Measurements from ENCODE around the gene TRIM44. TPM values are rescaled to one million over a fixed set of nuclear protein-coding genes. Genes with fewer than 3 reads are reported as not detected.
"Not testable (repeated sequence)": the region's sequence is repeated elsewhere in the genome, so short reads cannot be mapped to it uniquely, and the experiment has no call there.

The TRIM44 gene
- total RNA-seq, 5 donors from 2014 or later (not counting 1 experiment from before 2014, with no cell fraction given) = 39.8 to 58.4 (median 51.7) TPM

- peaks cover 64% of the 10 kb centered on the region for H3K36me3 Mint-ChIP-seq
- peaks cover 29 to 42% (median 37%) of the 10 kb centered on the region in 3 donors for H3K4me1 Mint-ChIP-seq
- CTCF ChIA-PET = no interaction called here
- no peak for ATAC-seq (replicated peaks in 1 of 4)
- Histone ChIP-seq H3K36me3 (ENCODE audit: control insufficient read depth in 2 of 2, extremely low read depth in 1 of 2, insufficient read depth in 1 of 2, low read length in 1 of 2) (peaks cover 0 to 4% of the 10 kb centered on the region in 2 donors), H3K27me3 (replicated peaks in 1 of 2; ENCODE audit: control insufficient read depth in 2 of 2, extremely low read depth in 1 of 2, insufficient read depth in 2 of 2, low read length in 1 of 2) (no peaks in the 10 kb centered on the region), H3K9me3 (no peaks in the 10 kb centered on the region), H3K4me1 (ENCODE audit: control insufficient read depth in 1 of 2, extremely low read depth in 1 of 2, insufficient read depth in 2 of 2, low read length in 2 of 2) (peaks cover 3% of the 10 kb centered on the region in 2 experiments), H3K4me3 (ENCODE audit: control insufficient read depth in 1 of 2, extremely low read depth in 1 of 2, low read length in 1 of 2) (no peak overlapping the region), H3K27ac (ENCODE audit: low read length) (no peak overlapping the region)
- POLR2A ChIA-PET = no interaction called here
- H3K4me3 Mint-ChIP-seq = no peak overlapping the region
- WGBS (ENCODE audit: insufficient coverage) = 96% methylated on average over 4 of the region's 4 CpGs
- peaks cover 3 to 13% (median 4%) of the 10 kb centered on the region in 3 donors for H3K9me3 Mint-ChIP-seq
- DNase-seq = no peak
- H3K27ac Mint-ChIP-seq = no peak overlapping the region
- H3K27me3 Mint-ChIP-seq = no peaks in the 10 kb centered on the region
These were observed 104.1 kb downstream of the TRIM44 start for GRCh38 chr11:35766651-35767050.

DNA sequence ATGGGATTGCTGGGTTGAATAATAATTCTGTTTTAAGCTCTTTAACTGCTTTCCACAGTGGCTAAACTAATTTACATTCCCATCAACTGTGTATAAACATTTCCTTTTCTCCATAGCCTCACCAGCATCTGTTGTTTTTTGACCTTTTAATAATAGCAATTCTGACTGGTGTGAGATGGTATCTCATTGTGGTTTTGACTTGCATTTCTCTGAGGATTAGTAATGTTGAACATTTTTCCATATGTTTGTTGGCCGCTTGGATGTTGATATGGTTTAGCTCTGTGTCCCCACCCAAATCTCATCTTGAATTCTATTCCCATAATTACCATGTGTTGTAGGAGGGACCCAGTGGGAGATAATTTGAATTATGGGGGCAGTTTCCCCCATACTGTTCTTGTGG lies 107.8 kb downstream of the TRIM44 start:
- H3K4me1 ChIP-seq (ENCODE audit: control insufficient read depth in 1 of 2, extremely low read depth in 1 of 2, insufficient read depth in 2 of 2, low read length in 2 of 2); H3K27ac ChIP-seq (ENCODE audit: low read length); DNase-seq; H3K4me3 ChIP-seq (ENCODE audit: control insufficient read depth in 1 of 2, extremely low read depth in 1 of 2, low read length in 1 of 2); H3K27ac Mint-ChIP-seq; ATAC-seq (replicated peaks in 1 of 4); H3K4me3 Mint-ChIP-seq; H3K27me3 ChIP-seq (replicated peaks in 1 of 2; ENCODE audit: control insufficient read depth in 2 of 2, extremely low read depth in 1 of 2, insufficient read depth in 2 of 2, low read length in 1 of 2); H3K27me3 Mint-ChIP-seq; POLR2A ChIA-PET; H3K9me3 ChIP-seq; H3K36me3 ChIP-seq (ENCODE audit: control insufficient read depth in 2 of 2, extremely low read depth in 1 of 2, insufficient read depth in 1 of 2, low read length in 1 of 2): not testable (repeated sequence)
- Mint-ChIP-seq H3K36me3 (peaks cover 78% of the 10 kb centered on the region), H3K9me3 (peaks cover 5 to 36% (median 6%) of the 10 kb centered on the region in 3 donors), H3K4me1 (peaks cover 13 to 27% (median 24%) of the 10 kb centered on the region in 3 donors)
- CTCF ChIA-PET = interaction anchor here in 1 of 2 donors (0.6 kb wide), 1 partner anchor 732 kb away, joined by 4 read pairs; no protein-coding TSS in a partner anchor
- no CpG with 5 or more reads among the region's 1 CpG for WGBS (ENCODE audit: insufficient coverage)

DNA sequence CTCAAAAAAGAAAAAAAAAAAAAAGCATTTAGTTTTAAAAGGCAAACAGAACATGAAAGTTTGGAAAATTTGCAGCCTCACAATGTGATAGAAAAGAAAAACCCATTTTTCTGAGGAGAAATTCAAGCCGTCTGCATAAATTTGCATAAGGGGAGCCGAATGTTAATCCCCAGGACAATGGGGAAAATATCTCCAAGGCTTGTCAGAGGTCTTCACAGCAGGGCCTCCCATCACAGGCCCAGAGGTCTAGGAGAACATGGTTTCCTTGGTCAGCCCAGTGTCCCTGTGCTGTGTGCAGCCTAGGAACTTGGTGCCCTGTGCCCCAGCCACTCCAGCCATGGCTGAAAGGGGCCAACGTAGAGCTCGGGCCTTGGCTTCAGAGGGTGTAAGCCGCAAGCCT lies 109.1 kb downstream of the TRIM44 start:
- no peaks in the 10 kb centered on the region for H3K4me1 ChIP-seq (ENCODE audit: control insufficient read depth in 1 of 2, extremely low read depth in 1 of 2, insufficient read depth in 2 of 2, low read length in 2 of 2)
- no peak for ATAC-seq (replicated peaks in 1 of 4)
- 96% methylated on average over 4 of the region's 5 CpGs for WGBS (ENCODE audit: insufficient coverage)
- no peak overlapping the region for H3K4me3 ChIP-seq (ENCODE audit: control insufficient read depth in 1 of 2, extremely low read depth in 1 of 2, low read length in 1 of 2)
- H3K9me3 ChIP-seq = no peaks in the 10 kb centered on the region
- Mint-ChIP-seq H3K27ac (no peak overlapping the region), H3K9me3 (peaks cover 5 to 42% (median 6%) of the 10 kb centered on the region in 3 donors), H3K36me3 (peaks cover 81% of the 10 kb centered on the region), H3K4me3 (no peak overlapping the region), H3K27me3 (no peaks in the 10 kb centered on the region), H3K4me1 (peaks cover 18 to 23% (median 23%) of the 10 kb centered on the region in 3 donors)
- no peak for DNase-seq
- ChIA-PET CTCF (no interaction called here), POLR2A (no interaction called here)
- no peak overlapping the region for H3K27ac ChIP-seq (ENCODE audit: low read length)
- no peaks in the 10 kb centered on the region for H3K27me3 ChIP-seq (replicated peaks in 1 of 2; ENCODE audit: control insufficient read depth in 2 of 2, extremely low read depth in 1 of 2, insufficient read depth in 2 of 2, low read length in 1 of 2)
- H3K36me3 ChIP-seq (ENCODE audit: control insufficient read depth in 2 of 2, extremely low read depth in 1 of 2, insufficient read depth in 1 of 2, low read length in 1 of 2) = no peaks in the 10 kb centered on the region

GRCh38 chr11:35777241-35777640 lies 114.7 kb downstream of the TRIM44 start:
- H3K9me3 ChIP-seq; H3K27me3 Mint-ChIP-seq; H3K27ac ChIP-seq (ENCODE audit: low read length); H3K4me1 ChIP-seq (ENCODE audit: control insufficient read depth in 1 of 2, extremely low read depth in 1 of 2, insufficient read depth in 2 of 2, low read length in 2 of 2); H3K36me3 ChIP-seq (ENCODE audit: control insufficient read depth in 2 of 2, extremely low read depth in 1 of 2, insufficient read depth in 1 of 2, low read length in 1 of 2); DNase-seq; H3K27ac Mint-ChIP-seq; POLR2A ChIA-PET; CTCF ChIA-PET; H3K4me3 Mint-ChIP-seq; H3K4me3 ChIP-seq (ENCODE audit: control insufficient read depth in 1 of 2, extremely low read depth in 1 of 2, low read length in 1 of 2); H3K27me3 ChIP-seq (replicated peaks in 1 of 2; ENCODE audit: control insufficient read depth in 2 of 2, extremely low read depth in 1 of 2, insufficient read depth in 2 of 2, low read length in 1 of 2); ATAC-seq (replicated peaks in 1 of 4): not testable (repeated sequence)
- Mint-ChIP-seq H3K4me1 (peaks cover 27 to 53% (median 40%) of the 10 kb centered on the region in 3 donors), H3K9me3 (peaks cover 6 to 34% (median 9%) of the 10 kb centered on the region in 3 donors), H3K36me3 (peaks cover 70% of the 10 kb centered on the region)
- WGBS (ENCODE audit: insufficient coverage) = 92% methylated on average over 2 of the region's 3 CpGs

GRCh38 chr11:35778943-35779342 lies 116.4 kb downstream of the TRIM44 start:
- H3K4me3 Mint-ChIP-seq; H3K27me3 Mint-ChIP-seq; H3K27ac ChIP-seq (ENCODE audit: low read length); H3K9me3 ChIP-seq; H3K4me1 ChIP-seq (ENCODE audit: control insufficient read depth in 1 of 2, extremely low read depth in 1 of 2, insufficient read depth in 2 of 2, low read length in 2 of 2); H3K27ac Mint-ChIP-seq; H3K27me3 ChIP-seq (replicated peaks in 1 of 2; ENCODE audit: control insufficient read depth in 2 of 2, extremely low read depth in 1 of 2, insufficient read depth in 2 of 2, low read length in 1 of 2); H3K4me3 ChIP-seq (ENCODE audit: control insufficient read depth in 1 of 2, extremely low read depth in 1 of 2, low read length in 1 of 2); H3K36me3 ChIP-seq (ENCODE audit: control insufficient read depth in 2 of 2, extremely low read depth in 1 of 2, insufficient read depth in 1 of 2, low read length in 1 of 2); DNase-seq; ATAC-seq (replicated peaks in 1 of 4); CTCF ChIA-PET; POLR2A ChIA-PET: not testable (repeated sequence)
- Mint-ChIP-seq H3K36me3 (peaks cover 54% of the 10 kb centered on the region), H3K9me3 (peaks cover 3 to 22% (median 9%) of the 10 kb centered on the region in 3 donors), H3K4me1 (peaks cover 44 to 67% (median 54%) of the 10 kb centered on the region in 3 donors)
- 93% methylated on average over 8 of the region's 8 CpGs for whole genome bisulfite sequencing (ENCODE audit: insufficient coverage)

GRCh38 chr11:35779409-35779808 lies 116.8 kb downstream of the TRIM44 start:
- no peak overlapping the region for H3K27ac ChIP-seq (ENCODE audit: low read length)
- no peak for DNase-seq
- H3K4me1 Mint-ChIP-seq = peaks cover 48 to 72% (median 57%) of the 10 kb centered on the region in 3 donors
- H3K27ac Mint-ChIP-seq = no peak overlapping the region
- H3K27me3 ChIP-seq (replicated peaks in 1 of 2; ENCODE audit: control insufficient read depth in 2 of 2, extremely low read depth in 1 of 2, insufficient read depth in 2 of 2, low read length in 1 of 2) = no peaks in the 10 kb centered on the region
- H3K4me1 ChIP-seq (ENCODE audit: control insufficient read depth in 1 of 2, extremely low read depth in 1 of 2, insufficient read depth in 2 of 2, low read length in 2 of 2) = peaks cover 0 to 3% of the 10 kb centered on the region in 2 experiments
- H3K9me3 Mint-ChIP-seq = peaks cover 3 to 17% (median 9%) of the 10 kb centered on the region in 3 donors
- no peaks in the 10 kb centered on the region for H3K27me3 Mint-ChIP-seq
- no CpG with 5 or more reads among the region's 5 CpGs for WGBS (ENCODE audit: insufficient coverage)
- peaks cover 49% of the 10 kb centered on the region for H3K36me3 Mint-ChIP-seq
- H3K9me3 ChIP-seq = no peaks in the 10 kb centered on the region
- no peak for ATAC-seq (replicated peaks in 1 of 4)
- H3K4me3 ChIP-seq (ENCODE audit: control insufficient read depth in 1 of 2, extremely low read depth in 1 of 2, low read length in 1 of 2) = no peak overlapping the region
- ChIA-PET POLR2A (no interaction called here), CTCF (interaction anchor here in 1 of 2 donors (0.6 to 0.7 kb wide), 2 partner anchors 24 to 42 kb away, joined by 3 to 5 read pairs; no protein-coding TSS in a partner anchor)
- no peaks in the 10 kb centered on the region for H3K36me3 ChIP-seq (ENCODE audit: control insufficient read depth in 2 of 2, extremely low read depth in 1 of 2, insufficient read depth in 1 of 2, low read length in 1 of 2)
- no peak overlapping the region for H3K4me3 Mint-ChIP-seq

Measured in T-cell (primary cell).